ENCODE measurements around the gene CAPN13. TPM values are rescaled to one million over a fixed set of nuclear protein-coding genes. Genes with fewer than 3 reads are reported as not detected.

The CAPN13 gene
- total RNA-seq, 2 experiments from 2014 or later, result not detected

- Mint-ChIP-seq H3K4me3 (no peak overlapping the region), H3K9me3 (no peaks in the 10 kb centered on the region), H3K27me3 (peaks cover under 1% of the 10 kb centered on the region), H3K36me3 (ENCODE audit: low read depth) (no peaks in the 10 kb centered on the region), H3K27ac (no peak overlapping the region), H3K4me1 (ENCODE audit: low read depth) (no peaks in the 10 kb centered on the region)
- TF ChIP-seq CTCF (IDR thresholded peaks at IDR 0.05), result no peak
- intact Hi-C loops (cut with micrococcal nuclease), result no loop called here
- DNase-seq (no peak), ATAC-seq (no peak)
- CTCF ChIA-PET, result interaction anchor here (1.1 to 1.2 kb wide), 2 partner anchors 21 to 437 kb away, joined by 3 read pairs; no protein-coding TSS in a partner anchor
- POLR2A ChIA-PET, result no interaction called here
These were observed 74.9 kb downstream of the CAPN13 start for GRCh38 chr2:30732376-30732775.

- ATAC-seq (no peak), DNase-seq (no peak)
- Mint-ChIP-seq H3K36me3 (ENCODE audit: low read depth) (no peaks in the 10 kb centered on the region), H3K4me1 (ENCODE audit: low read depth) (no peaks in the 10 kb centered on the region), H3K4me3 (no peak overlapping the region), H3K9me3 (no peaks in the 10 kb centered on the region), H3K27ac (no peak overlapping the region), H3K27me3 (peaks cover 4% of the 10 kb centered on the region)
- no peak for TF ChIP-seq CTCF (IDR thresholded peaks at IDR 0.05)
- intact Hi-C loops (cut with micrococcal nuclease), result no loop called here
- CTCF ChIA-PET, result interaction anchor here (3.0 kb wide), 1 partner anchor 20 kb away, joined by 9 read pairs; no protein-coding TSS in a partner anchor
- POLR2A ChIA-PET, result no interaction called here
These were observed 75.5 kb downstream of the CAPN13 start for GRCh38 chr2:30731706-30732105.

- ATAC-seq, result no peak
- no peak for TF ChIP-seq CTCF (IDR thresholded peaks at IDR 0.05)
- peaks cover 5% of the 10 kb centered on the region for H3K27me3 Mint-ChIP-seq
- intact Hi-C loops (cut with micrococcal nuclease), result no loop called here
- H3K36me3 Mint-ChIP-seq (ENCODE audit: low read depth), result no peaks in the 10 kb centered on the region
- H3K27ac Mint-ChIP-seq, result no peak overlapping the region
- POLR2A ChIA-PET, result no interaction called here
- CTCF ChIA-PET, result interaction anchor here (1.6 to 3.0 kb wide), 2 partner anchors 19 to 566 kb away, joined by 4 to 9 read pairs; no protein-coding TSS in a partner anchor
- H3K4me1 Mint-ChIP-seq (ENCODE audit: low read depth), result no peaks in the 10 kb centered on the region
- DNase-seq, result no peak
- H3K9me3 Mint-ChIP-seq, result no peaks in the 10 kb centered on the region
- no peak overlapping the region for H3K4me3 Mint-ChIP-seq
These were observed 76.3 kb downstream of the CAPN13 start for GRCh38 chr2:30730736-30731647.

GRCh38 chr2:30729031-30729430 is 78.2 kb downstream of the CAPN13 start:
- CTCF ChIA-PET, result interaction anchor here (3.0 kb wide), 1 partner anchor 18 kb away, joined by 9 read pairs; no protein-coding TSS in a partner anchor
- H3K4me3 Mint-ChIP-seq, result no peak overlapping the region

More at GRCh38 chr2:30729031-30729430, 78.2 kb downstream of the CAPN13 start:
- H3K27ac Mint-ChIP-seq, result no peak overlapping the region
- no peak for TF ChIP-seq CTCF (IDR thresholded peaks at IDR 0.05)
- no peaks in the 10 kb centered on the region for H3K4me1 Mint-ChIP-seq (ENCODE audit: low read depth)
- POLR2A ChIA-PET, result no interaction called here
- H3K27me3 Mint-ChIP-seq, result peaks cover 9% of the 10 kb centered on the region
- intact Hi-C loops (cut with micrococcal nuclease), result no loop called here
- no peaks in the 10 kb centered on the region for H3K36me3 Mint-ChIP-seq (ENCODE audit: low read depth)
- DNase-seq (no peak), ATAC-seq (no peak)
- no peaks in the 10 kb centered on the region for H3K9me3 Mint-ChIP-seq
